Cardiac fibroblast (primary cell): ENCODE data around the gene SLC6A11.

Experiments
- DNase-seq, 2 donors: peaks; one replicate each; pipeline versions ENCODE4 v3.0.0 to v3.0.0-alpha.2; 2010; ENCODE audit warnings: low read depth in 2 of 2
- H3K4me3 ChIP-seq, 2 donors: replicated peaks in 1 of 2; 1 replicate in 1 of 2; 2 replicates in 1 of 2; pipeline ENCODE4 v1.5.1; 2011; ENCODE audit warnings: low read depth in 2 of 2, low read length in 2 of 2, mild to moderate bottlenecking in 2 of 2, moderate library complexity in 1 of 2
- TF ChIP-seq, protein P1 (sequence below): IDR thresholded peaks from one replicate; pipeline ENCODE4 v1.5.1; 2011; ENCODE audit warnings: low read depth, mild to moderate bottlenecking, low read length, inconsistent platforms

Gene SLC6A11

DNA sequence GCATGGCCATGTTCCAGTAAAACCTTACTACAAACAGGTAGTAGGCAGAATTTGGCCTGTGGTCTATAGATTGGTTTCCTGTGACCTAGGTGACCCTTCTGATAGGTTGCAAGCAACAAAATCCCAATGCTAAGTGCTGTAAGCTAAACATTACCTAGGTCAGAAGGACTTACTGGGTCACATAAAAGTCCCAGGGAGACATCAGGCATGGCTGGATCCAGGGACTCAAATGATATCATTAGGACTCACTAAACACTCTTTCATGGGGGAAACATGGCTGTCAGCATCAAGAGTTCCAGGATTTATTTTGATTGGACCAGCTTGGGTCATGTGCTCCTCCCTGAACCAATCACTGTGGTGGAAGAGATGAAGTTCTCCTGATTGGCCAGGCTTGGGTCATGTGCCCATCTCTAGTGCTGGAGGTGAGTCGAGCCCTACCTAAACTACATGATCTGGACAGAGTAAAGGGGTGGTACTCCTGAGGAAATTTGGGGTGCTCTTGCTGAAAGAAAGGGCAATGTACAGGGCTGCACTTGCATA is 159.7 kb downstream of the SLC6A11 start:
- no peak overlapping the region for H3K4me3 ChIP-seq
- DNase-seq, result no peak
- TF ChIP-seq, protein P1, sequence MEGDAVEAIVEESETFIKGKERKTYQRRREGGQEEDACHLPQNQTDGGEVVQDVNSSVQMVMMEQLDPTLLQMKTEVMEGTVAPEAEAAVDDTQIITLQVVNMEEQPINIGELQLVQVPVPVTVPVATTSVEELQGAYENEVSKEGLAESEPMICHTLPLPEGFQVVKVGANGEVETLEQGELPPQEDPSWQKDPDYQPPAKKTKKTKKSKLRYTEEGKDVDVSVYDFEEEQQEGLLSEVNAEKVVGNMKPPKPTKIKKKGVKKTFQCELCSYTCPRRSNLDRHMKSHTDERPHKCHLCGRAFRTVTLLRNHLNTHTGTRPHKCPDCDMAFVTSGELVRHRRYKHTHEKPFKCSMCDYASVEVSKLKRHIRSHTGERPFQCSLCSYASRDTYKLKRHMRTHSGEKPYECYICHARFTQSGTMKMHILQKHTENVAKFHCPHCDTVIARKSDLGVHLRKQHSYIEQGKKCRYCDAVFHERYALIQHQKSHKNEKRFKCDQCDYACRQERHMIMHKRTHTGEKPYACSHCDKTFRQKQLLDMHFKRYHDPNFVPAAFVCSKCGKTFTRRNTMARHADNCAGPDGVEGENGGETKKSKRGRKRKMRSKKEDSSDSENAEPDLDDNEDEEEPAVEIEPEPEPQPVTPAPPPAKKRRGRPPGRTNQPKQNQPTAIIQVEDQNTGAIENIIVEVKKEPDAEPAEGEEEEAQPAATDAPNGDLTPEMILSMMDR, result no peak

DNA sequence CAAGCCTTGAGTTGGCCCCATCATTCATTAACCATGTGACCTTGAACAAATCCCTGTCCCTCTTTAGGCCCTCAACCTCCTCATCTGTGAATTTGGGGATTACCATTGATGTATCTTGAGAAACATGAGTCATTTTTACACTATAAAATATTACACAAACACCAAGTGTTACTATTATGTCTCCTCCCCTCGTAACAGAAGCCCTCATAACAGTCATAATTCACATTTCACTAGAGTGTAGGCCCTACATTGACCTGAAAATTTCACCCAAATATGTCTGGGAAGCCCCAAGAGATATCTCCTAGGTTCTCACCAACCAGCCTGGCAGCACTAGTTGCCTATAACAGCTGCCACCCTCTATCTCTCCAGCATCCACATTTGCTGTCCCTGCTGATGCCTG is 160.7 kb downstream of the SLC6A11 start:
- no peak for DNase-seq
- no peak overlapping the region for H3K4me3 ChIP-seq
- TF ChIP-seq, protein P1, result no peak

GRCh38 chr3:10977892-10978510 is 162.0 kb downstream of the SLC6A11 start:
- TF ChIP-seq, protein P1, result no peak
- H3K4me3 ChIP-seq, result no peak overlapping the region
- DNase-seq, result peak in 1 of 2 donors; percentile 56

DNA sequence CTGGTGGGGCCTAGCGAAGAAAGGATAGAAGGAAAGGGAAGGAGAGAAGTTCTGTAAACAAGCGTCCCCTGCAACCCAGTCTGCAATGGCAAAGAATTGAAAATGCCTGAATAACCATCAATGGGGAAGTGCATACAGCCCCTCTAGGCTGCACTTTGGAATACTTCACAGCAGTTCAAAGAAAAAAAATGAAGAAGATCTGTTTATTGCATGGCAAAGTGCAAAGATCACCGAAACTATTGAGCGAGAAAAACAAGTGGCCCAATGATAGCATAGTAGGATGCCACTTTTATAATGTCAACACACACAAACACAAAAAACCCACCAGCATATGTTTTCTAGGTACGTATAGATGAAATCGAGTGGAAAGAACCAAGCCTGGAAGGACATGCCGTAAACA is 162.9 kb downstream of the SLC6A11 start:
- TF ChIP-seq, protein P1, result no peak
- no peak overlapping the region for H3K4me3 ChIP-seq
- DNase-seq, result no peak

DNA sequence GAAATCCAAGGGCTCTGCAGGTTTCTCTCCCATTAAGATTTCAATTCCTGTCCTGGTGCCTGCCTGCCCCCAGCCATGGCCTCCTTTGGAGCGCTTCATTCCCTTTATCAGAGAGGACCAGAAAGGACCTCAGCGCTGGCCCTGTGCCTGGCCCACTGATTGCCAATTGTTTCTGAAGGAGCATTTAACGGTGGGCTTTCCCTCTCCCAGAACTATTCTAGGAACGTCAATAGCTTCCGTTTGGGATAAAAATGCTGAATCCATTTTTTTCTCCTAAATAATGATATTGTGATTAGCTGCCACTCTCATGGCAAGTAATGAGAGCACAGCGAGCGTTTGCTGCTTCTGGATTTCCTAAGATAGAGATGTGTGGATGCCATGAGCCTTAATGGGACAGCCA is 164.3 kb downstream of the SLC6A11 start:
- H3K4me3 ChIP-seq, result no peak overlapping the region
- no peak for DNase-seq
- TF ChIP-seq, protein P1, result no peak

DNA sequence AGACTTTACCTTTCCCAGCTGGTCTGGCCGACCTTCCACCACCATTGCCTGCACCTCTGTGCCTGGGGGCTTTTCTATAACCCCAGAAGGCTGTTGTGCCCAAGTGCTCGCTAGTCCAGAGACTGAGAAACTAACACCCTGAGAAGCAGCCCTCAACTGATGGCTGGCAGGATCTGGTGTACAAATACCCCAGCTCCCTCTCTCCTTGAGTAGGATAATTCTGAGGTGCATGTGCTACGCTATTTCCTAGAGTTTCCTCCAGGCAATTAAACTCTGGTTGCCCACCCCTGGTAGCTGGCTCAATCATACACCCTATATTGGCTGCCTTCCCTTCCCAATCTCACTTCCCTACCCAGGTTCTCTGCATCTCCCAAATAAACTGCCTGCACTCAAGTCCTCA is 165.0 kb downstream of the SLC6A11 start:
- no peak overlapping the region for H3K4me3 ChIP-seq
- DNase-seq, result no peak
- TF ChIP-seq, protein P1, result no peak

- no peak overlapping the region for H3K4me3 ChIP-seq
- peak; percentile 35 to 70 for DNase-seq
- TF ChIP-seq, protein P1, result no peak
Observed at GRCh38 chr3:10981961-10982360, 165.9 kb downstream of the SLC6A11 start.
